GM12878 (cell line): ENCODE measurements around the gene PPP3CA. TPM values are rescaled to one million over a fixed set of nuclear protein-coding genes. Genes with fewer than 3 reads are reported as not detected.

Source experiments
- ATAC-seq: fragments of 200-7000 bp; cut with Tn5 transposase; 3 replicates; pipeline ENCODE4 v1.9.1; 2020; ENCODE audit warnings: mild to moderate bottlenecking, moderate library complexity
- BruUV-seq: library from RNA; stranded (reverse); fragments of 400-500 nt; replicated peaks from 2 replicates; lab custom pipeline; 2021; lab: Mats Ljungman, UMichigan
- CTCF ChIA-PET: fragments of 300-600 bp; sonication (Branson Sonifier 250); formaldehyde crosslinking; extraction: SDS; loops from one replicate; lab custom pipeline; 2021; ENCODE audit warnings: inconsistent platforms; lab: Yijun Ruan, JAX
- POLR2A ChIA-PET: fragments of 350-600 bp; formaldehyde crosslinking; extraction: SDS; loops from one replicate; lab custom pipeline; 2021; ENCODE audit warnings: inconsistent platforms; lab: Charles Lee
- RAD21 ChIA-PET: fragments of 300-600 bp; sonication (Branson Sonifier 250); formaldehyde crosslinking; loops from one replicate; lab custom pipeline; 2023; ENCODE audit warnings: antibody characterized with exemption; ENCODE audit not compliant: unreplicated experiment; lab: Charles Lee
- SMC1A ChIA-PET: fragments of 300-600 bp; sonication (Branson Sonifier 250); formaldehyde crosslinking; loops from one replicate; lab custom pipeline; 2023; ENCODE audit not compliant: unreplicated experiment, uncharacterized antibody; lab: Charles Lee
- DNase-seq: peaks from one replicate; pipeline ENCODE4 v3.0.0-alpha.2; 2011; ENCODE audit warnings: low read depth, low spot score
- FAIRE-seq: peaks from 3 replicates; lab custom pipeline; 2011; peaks lifted over from hg19 to GRCh38; lab: Jason Lieb, UNC
- H2AFZ ChIP-seq: 2 replicates; pipeline ENCODE4 v1.6.0; 2011; ENCODE audit warnings: low read depth, low read length, control low read depth; ENCODE audit not compliant: control insufficient read depth
- H3K27ac ChIP-seq: 2 replicates; pipeline ENCODE4 v1.5.1; 2011; ENCODE audit warnings: control low read depth; ENCODE audit not compliant: control insufficient read depth, insufficient read depth
- H3K27me3 ChIP-seq, 2 experiments: replicated peaks in 1 of 2; 2 replicates each; pipeline versions ENCODE4 v1.6.0 to v1.6.1; 2011; ENCODE audit warnings: low read length in 1 of 2; ENCODE audit not compliant: control insufficient read depth in 2 of 2, insufficient read depth in 2 of 2
- H3K36me3 ChIP-seq, 2 experiments: 2 replicates each; pipeline ENCODE4 v1.5.1; 2011; ENCODE audit warnings: low read length in 1 of 2; ENCODE audit not compliant: control insufficient read depth in 2 of 2, insufficient read depth in 2 of 2
- H3K4me1 ChIP-seq: 2 replicates; pipeline ENCODE4 v1.6.1; 2011; ENCODE audit warnings: mild to moderate bottlenecking, low read length, moderate library complexity, mixed read lengths; ENCODE audit not compliant: control insufficient read depth, insufficient read depth
- H3K4me2 ChIP-seq: 2 replicates; pipeline ENCODE4 v1.6.0; 2011; ENCODE audit warnings: control low read depth; ENCODE audit not compliant: control insufficient read depth, insufficient read depth
- H3K4me3 ChIP-seq: fragments of 200-600 bp; sonication (generic); 2 replicates; pipeline ENCODE4 v1.5.1; 2016
- H3K79me2 ChIP-seq: 2 replicates; pipeline ENCODE4 v1.6.0; 2011; ENCODE audit warnings: low read length; ENCODE audit not compliant: control insufficient read depth, insufficient read depth
- H3K9ac ChIP-seq: 2 replicates; pipeline ENCODE4 v1.8.0; 2011; ENCODE audit warnings: low read length, control low read depth, mixed read lengths; ENCODE audit not compliant: control insufficient read depth, insufficient read depth
- H3K9me3 ChIP-seq: replicated peaks from 3 replicates; pipeline ENCODE4 v1.5.1; 2011; ENCODE audit warnings: mild to moderate bottlenecking, low read length; ENCODE audit not compliant: control insufficient read depth, insufficient read depth
- H4K20me1 ChIP-seq: 2 replicates; pipeline ENCODE4 v1.6.0; 2011; ENCODE audit not compliant: control insufficient read depth, insufficient read depth
- BACH1 ChIP-seq: fragments of 450-650 bp; IDR thresholded peaks from 2 replicates; pipeline ENCODE4 v1.6.1; 2017; ENCODE audit warnings: mild to moderate bottlenecking, borderline replicate concordance
- FOXK2 ChIP-seq: fragments of 450-650 bp; IDR thresholded peaks from 2 replicates; pipeline ENCODE4 v1.6.1; 2017; ENCODE audit warnings: mild to moderate bottlenecking, moderate library complexity
- HDAC6 ChIP-seq: fragments of 200-600 bp; sonication (generic); IDR thresholded peaks from one replicate; pipeline ENCODE4 v1.8.0; 2017; ENCODE audit warnings: antibody characterized with exemption; ENCODE audit not compliant: unreplicated experiment
- MEF2A ChIP-seq: IDR thresholded peaks from 2 replicates; pipeline ENCODE4 v1.6.1; 2011; ENCODE audit warnings: low read depth, mild to moderate bottlenecking, low read length, moderate library complexity; ENCODE audit not compliant: insufficient read depth
- MTA3 ChIP-seq: IDR thresholded peaks from 2 replicates; pipeline ENCODE4 v1.6.1; 2012; ENCODE audit warnings: low read length, inconsistent platforms, borderline replicate concordance
- MYB ChIP-seq: fragments of 150-350 bp; IDR thresholded peaks from 2 replicates; pipeline ENCODE4 v1.6.1; 2014; ENCODE audit warnings: mild to moderate bottlenecking, low read depth, low read length, borderline replicate concordance
- PML ChIP-seq: IDR thresholded peaks from 2 replicates; pipeline ENCODE4 v1.6.1; 2012; ENCODE audit warnings: low read length, inconsistent platforms
- RUNX3 ChIP-seq: IDR thresholded peaks from 2 replicates; pipeline ENCODE4 v1.6.1; 2012; ENCODE audit warnings: low read length, inconsistent platforms
- YY1 ChIP-seq: IDR thresholded peaks from 2 replicates; pipeline ENCODE4 v1.6.1; 2011; ENCODE audit warnings: low read depth, mild to moderate bottlenecking, low read length
- ZNF274 ChIP-seq: IDR thresholded peaks from one replicate; pipeline ENCODE4 v1.8.0; 2011; ENCODE audit not compliant: insufficient read length, insufficient read depth
- ZNF622 ChIP-seq: fragments of 450-650 bp; IDR thresholded peaks from 2 replicates; pipeline ENCODE4 v1.6.1; 2017; ENCODE audit warnings: mild to moderate bottlenecking, inconsistent platforms
- WGBS: methylation state at CpG from one replicate; pipeline ENCODE4 v1.1.6; 2016; ENCODE audit warnings: low lambda C conversion rate; ENCODE audit not compliant: insufficient replicate concordance, insufficient coverage; ENCODE audit errors: missing lambda C conversion rate; 5-methylcytosine and 5-hydroxymethylcytosine counted together
- in situ Hi-C: fragments of 300-500 bp; cut with MboI; formaldehyde crosslinking; loops from 9 replicates; pipeline ENCODE4 v1.14.3; 2018; ENCODE audit warnings: mixed read lengths
- intact Hi-C: fragments of 100-400 bp; cut with micrococcal nuclease; formaldehyde crosslinking; loops from one replicate; pipeline ENCODE4 v1.14.2; 2022; ENCODE audit not compliant: unreplicated experiment
- polyA plus RNA-seq, 11 experiments: library from polyadenylated mRNA; depleted of rRNA in 4 of 11; unstranded in 6 of 11; stranded (reverse) in 5 of 11; fragments of >200 nt; fragmentation: Nextera tagmentation in 4 of 11; fragmentation: Illumina TruSeq in 1 of 11; extraction: Ambion mirVana in 4 of 11; extraction: Trizol in 1 of 11; gene quantifications; 1 replicate in 1 of 11; 2 replicates in 10 of 11; pipeline versions ENCODE4 v1.2.1 to v1.2.3, GENCODE V29; 2011 to 2016; ENCODE audit warnings: inconsistent platforms in 2 of 11, missing spikeins in 2 of 11, low read depth in 1 of 11
- total RNA-seq, 4 experiments: library from RNA; depleted of rRNA in 3 of 4; stranded (reverse); fragments of >200 nt in 3 of 4; fragmentation: Illumina TruSeq in 1 of 4; extraction: Trizol in 1 of 4; gene quantifications; 2 replicates each; pipeline versions ENCODE4 v1.2.1 to v1.2.3, GENCODE V29; 2013 to 2021
- TF ChIP-seq, protein P1 (sequence below), 3 experiments: IDR thresholded peaks in 2 of 3; conservative IDR thresholded peaks in 1 of 3; 2 replicates each; pipeline ENCODE4 v1.5.1; 2011; ENCODE audit warnings: low read depth in 3 of 3, low read length in 3 of 3, mild to moderate bottlenecking in 3 of 3, control low read depth in 2 of 3, moderate library complexity in 2 of 3, inconsistent platforms in 1 of 3, mixed read lengths in 1 of 3; ENCODE audit not compliant: control insufficient read depth in 2 of 3, insufficient read depth in 1 of 3; ENCODE audit errors: extremely low read depth in 1 of 3
- TF ChIP-seq, protein P2 (sequence below): fragments of 450-650 bp; IDR thresholded peaks from 2 replicates; pipeline ENCODE4 v1.6.1; 2018; ENCODE audit warnings: borderline replicate concordance, mild to moderate bottlenecking; ENCODE audit not compliant: partially characterized antibody

The PPP3CA gene
- total and polyA plus RNA-seq, 10 of the 15 experiments (the other 5 are each of a cell fraction or from before 2014, with no cell fraction given): 0.33 to 9.0 (median 1.0) TPM

DNA sequence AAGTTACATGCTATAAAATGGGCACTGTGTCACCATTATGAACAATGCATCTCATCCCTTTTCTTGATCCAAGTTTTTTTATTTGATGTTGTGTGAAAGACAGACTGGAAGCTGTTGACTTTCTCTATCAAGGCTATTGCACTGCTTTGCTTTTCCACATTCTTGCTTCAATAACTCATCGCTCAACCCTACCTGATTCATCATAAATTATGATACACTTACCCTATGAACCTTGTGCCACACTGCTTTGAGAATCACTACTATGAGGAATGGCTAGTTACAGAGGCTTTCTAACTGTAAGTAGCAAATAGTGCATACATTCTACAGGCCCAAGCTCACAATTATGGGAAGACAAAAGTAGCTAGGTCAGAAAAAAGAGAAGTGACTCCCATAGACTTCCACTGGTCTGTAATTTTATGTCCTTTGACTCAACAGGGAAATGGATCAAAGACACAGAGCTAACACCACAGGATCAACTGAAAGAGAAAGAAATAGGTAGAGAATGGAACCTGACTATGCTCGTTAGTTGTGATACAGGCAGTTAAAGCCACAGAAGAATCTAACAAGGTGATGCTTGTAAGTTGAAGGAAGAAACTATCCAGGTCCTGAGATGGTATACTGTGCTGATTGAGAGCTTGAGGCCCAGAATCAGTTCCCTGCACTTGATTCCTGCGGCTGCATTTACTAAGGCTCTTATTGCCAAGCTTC is 163.5 kb downstream of the PPP3CA start:
- H3K4me3 ChIP-seq: no peak overlapping the region
- no peaks in the 10 kb centered on the region for H3K9me3 ChIP-seq
- FAIRE-seq: no peak
- TF ChIP-seq, protein P1, sequence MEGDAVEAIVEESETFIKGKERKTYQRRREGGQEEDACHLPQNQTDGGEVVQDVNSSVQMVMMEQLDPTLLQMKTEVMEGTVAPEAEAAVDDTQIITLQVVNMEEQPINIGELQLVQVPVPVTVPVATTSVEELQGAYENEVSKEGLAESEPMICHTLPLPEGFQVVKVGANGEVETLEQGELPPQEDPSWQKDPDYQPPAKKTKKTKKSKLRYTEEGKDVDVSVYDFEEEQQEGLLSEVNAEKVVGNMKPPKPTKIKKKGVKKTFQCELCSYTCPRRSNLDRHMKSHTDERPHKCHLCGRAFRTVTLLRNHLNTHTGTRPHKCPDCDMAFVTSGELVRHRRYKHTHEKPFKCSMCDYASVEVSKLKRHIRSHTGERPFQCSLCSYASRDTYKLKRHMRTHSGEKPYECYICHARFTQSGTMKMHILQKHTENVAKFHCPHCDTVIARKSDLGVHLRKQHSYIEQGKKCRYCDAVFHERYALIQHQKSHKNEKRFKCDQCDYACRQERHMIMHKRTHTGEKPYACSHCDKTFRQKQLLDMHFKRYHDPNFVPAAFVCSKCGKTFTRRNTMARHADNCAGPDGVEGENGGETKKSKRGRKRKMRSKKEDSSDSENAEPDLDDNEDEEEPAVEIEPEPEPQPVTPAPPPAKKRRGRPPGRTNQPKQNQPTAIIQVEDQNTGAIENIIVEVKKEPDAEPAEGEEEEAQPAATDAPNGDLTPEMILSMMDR (IDR thresholded peaks at IDR 0.05 in 2 of 3, conservative IDR thresholded peaks at IDR 0.05 in 1 of 3; ENCODE audit: control insufficient read depth in 2 of 3, extremely low read depth in 1 of 3, insufficient read depth in 1 of 3, low read depth in 3 of 3, low read length in 3 of 3): no peak
- no peak for TF ChIP-seq MTA3
- H3K9ac ChIP-seq: no peak overlapping the region
- intact Hi-C loops (loop anchor here (10.0 kb wide), 1 partner anchor 251 kb away; no protein-coding TSS in a partner anchor), in situ Hi-C loops (no loop called here)
- no peaks in the 10 kb centered on the region for H3K79me2 ChIP-seq
- no peak overlapping the region for H3K27ac ChIP-seq
- H3K4me1 ChIP-seq: no peaks in the 10 kb centered on the region
- no peak for DNase-seq
- ChIA-PET POLR2A (no interaction called here), SMC1A (interaction anchor here (0.9 to 2.4 kb wide), 5 partner anchors 10 to 90 kb away, joined by 3 to 12 read pairs (median 4); no protein-coding TSS in a partner anchor), CTCF (interaction anchor here (0.7 to 1.5 kb wide), 4 partner anchors 9 to 132 kb away, joined by 3 to 5 read pairs (median 4); no protein-coding TSS in a partner anchor), RAD21 (no interaction called here)
- no peak overlapping the region for H3K4me2 ChIP-seq
- H3K36me3 ChIP-seq: no peaks in the 10 kb centered on the region
- no peaks in the 10 kb centered on the region for H3K27me3 ChIP-seq
- H2AFZ ChIP-seq: no peak overlapping the region
- 95% methylated on average over 3 of the region's 3 CpGs for WGBS
- no TSS peak for BruUV-seq
- ATAC-seq: no peak
- H4K20me1 ChIP-seq: no peaks in the 10 kb centered on the region

DNA sequence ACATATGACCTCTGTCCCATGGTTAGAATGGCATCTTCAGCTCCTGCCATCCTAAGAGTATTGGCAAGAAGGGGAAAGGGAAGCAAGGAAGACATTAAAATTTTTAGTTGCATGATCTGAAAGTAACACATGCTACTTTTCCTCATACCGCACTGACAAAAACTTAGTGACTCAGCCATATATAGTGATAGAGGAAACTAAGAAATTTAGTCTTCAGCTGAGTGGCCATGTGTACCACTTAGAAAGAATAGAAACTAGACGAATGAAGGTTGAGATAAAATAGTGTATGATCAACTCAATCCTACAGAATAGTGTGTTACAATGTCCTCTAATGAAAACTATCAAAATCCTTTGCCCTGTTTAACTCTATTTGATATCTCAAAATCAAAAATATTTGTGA is 164.1 kb downstream of the PPP3CA start:
- Histone ChIP-seq H2AFZ (no peak overlapping the region), H3K36me3 (no peaks in the 10 kb centered on the region), H3K27me3 (no peaks in the 10 kb centered on the region), H3K9ac (no peak overlapping the region), H3K4me3 (no peak overlapping the region), H3K4me1 (no peaks in the 10 kb centered on the region), H3K27ac (no peak overlapping the region), H3K79me2 (no peaks in the 10 kb centered on the region), H3K9me3 (no peaks in the 10 kb centered on the region), H4K20me1 (no peaks in the 10 kb centered on the region), H3K4me2 (no peak overlapping the region)
- BruUV-seq: no TSS peak
- RAD21 ChIA-PET: no interaction called here
- POLR2A ChIA-PET: no interaction called here
- CTCF ChIA-PET: interaction anchor here (0.7 to 1.5 kb wide), 5 partner anchors 11 to 131 kb away, joined by 3 to 5 read pairs (median 4); no protein-coding TSS in a partner anchor
- DNase-seq: no peak
- no peak for ATAC-seq
- FAIRE-seq: no peak
- in situ Hi-C loops (no loop called here), intact Hi-C loops (loop anchor here (10.0 kb wide), 1 partner anchor 252 kb away; no protein-coding TSS in a partner anchor)
- SMC1A ChIA-PET: interaction anchor here (0.8 to 2.4 kb wide), 4 partner anchors 12 to 200 kb away, joined by 3 to 12 read pairs (median 5); no protein-coding TSS in a partner anchor
- WGBS: 68% methylated on average over 2 of the region's 2 CpGs
- TF ChIP-seq YY1 (no peak), BACH1 (no peak), PML (no peak), ZNF622 (no peak), MEF2A (no peak), FOXK2 (no peak), MYB (no peak), ZNF274 (no peak), HDAC6 (no peak), RUNX3 (no peak)
- TF ChIP-seq, protein P2, sequence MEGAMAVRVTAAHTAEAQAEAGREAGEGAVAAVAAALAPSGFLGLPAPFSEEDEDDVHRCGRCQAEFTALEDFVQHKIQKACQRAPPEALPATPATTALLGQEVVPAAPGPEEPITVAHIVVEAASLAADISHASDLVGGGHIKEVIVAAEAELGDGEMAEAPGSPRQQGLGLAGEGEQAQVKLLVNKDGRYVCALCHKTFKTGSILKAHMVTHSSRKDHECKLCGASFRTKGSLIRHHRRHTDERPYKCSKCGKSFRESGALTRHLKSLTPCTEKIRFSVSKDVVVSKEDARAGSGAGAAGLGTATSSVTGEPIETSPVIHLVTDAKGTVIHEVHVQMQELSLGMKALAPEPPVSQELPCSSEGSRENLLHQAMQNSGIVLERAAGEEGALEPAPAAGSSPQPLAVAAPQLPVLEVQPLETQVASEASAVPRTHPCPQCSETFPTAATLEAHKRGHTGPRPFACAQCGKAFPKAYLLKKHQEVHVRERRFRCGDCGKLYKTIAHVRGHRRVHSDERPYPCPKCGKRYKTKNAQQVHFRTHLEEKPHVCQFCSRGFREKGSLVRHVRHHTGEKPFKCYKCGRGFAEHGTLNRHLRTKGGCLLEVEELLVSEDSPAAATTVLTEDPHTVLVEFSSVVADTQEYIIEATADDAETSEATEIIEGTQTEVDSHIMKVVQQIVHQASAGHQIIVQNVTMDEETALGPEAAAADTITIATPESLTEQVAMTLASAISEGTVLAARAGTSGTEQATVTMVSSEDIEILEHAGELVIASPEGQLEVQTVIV: no peak
